Right atrium auricular region (tissue), 2 donors: ENCODE measurements around the gene GJA1. TPM values are rescaled to one million over a fixed set of nuclear protein-coding genes. Genes with fewer than 3 reads are reported as not detected.

ENCODE experiments used
- DNase-seq: peaks from one replicate; pipeline ENCODE4 v3.0.0-alpha.2; 2019; ENCODE audit warnings: low spot score
- H3K27ac ChIP-seq, 2 donors: fragments of 200-600 bp; sonication (generic); 1 replicate in 1 of 2; 2 replicates in 1 of 2; pipeline ENCODE4 v1.5.1; 2016 to 2019
- H3K27me3 ChIP-seq, 2 donors: fragments of 200-600 bp; sonication (generic); one replicate each; pipeline versions ENCODE4 v1.5.1 to v1.6.0; 2017 to 2019
- H3K36me3 ChIP-seq: fragments of 200-600 bp; sonication (generic); one replicate; pipeline ENCODE4 v1.5.1; 2016
- H3K4me1 ChIP-seq, 2 donors: fragments of 200-600 bp; sonication (generic); one replicate each; pipeline versions ENCODE4 v1.5.1 to v1.6.0; 2017 to 2019
- H3K4me3 ChIP-seq, 2 donors: fragments of 200-600 bp; sonication (generic); 1 replicate in 1 of 2; 2 replicates in 1 of 2; pipeline ENCODE4 v1.5.1; 2017 to 2019; ENCODE audit warnings: mild to moderate bottlenecking in 1 of 2, moderate library complexity in 1 of 2
- H3K9me3 ChIP-seq, 2 donors: fragments of 200-600 bp; sonication (generic); one replicate each; pipeline ENCODE4 v1.5.1; 2019
- total RNA-seq, 2 donors: library from RNA; depleted of rRNA; stranded (reverse); fragments of >200 nt; gene quantifications; one replicate each; pipeline ENCODE4 v1.1.0, GENCODE V29; 2016
- TF ChIP-seq, protein P1 (sequence below), 2 donors: fragments of 200-600 bp; sonication (generic); IDR thresholded peaks; one replicate each; pipeline ENCODE4 v1.5.1; 2019; ENCODE audit warnings: antibody characterized with exemption in 2 of 2

Gene GJA1
- total RNA-seq, 2 donors from 2014 or later = 122 to 235 TPM

DNA sequence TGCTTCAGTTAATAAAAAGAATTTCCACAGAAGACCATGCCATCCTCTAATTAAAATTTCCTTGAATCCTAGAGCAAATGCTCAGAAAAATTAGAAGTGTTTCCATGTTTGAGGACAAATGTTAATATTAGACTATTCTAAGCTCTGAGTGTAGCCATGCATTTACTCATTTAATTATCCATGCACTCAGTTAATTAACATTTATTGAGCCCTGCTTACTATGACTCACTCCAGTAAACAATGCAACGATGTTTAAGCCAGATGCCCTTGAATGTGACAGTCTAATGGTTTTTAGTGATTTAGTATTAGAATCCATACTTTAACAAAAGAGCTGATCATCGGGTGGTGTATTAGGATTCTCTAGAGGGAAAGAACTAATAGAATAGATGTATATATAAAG, 37.3 kb upstream of the GJA1 start:
- H3K4me1 ChIP-seq = no peaks in the 10 kb centered on the region
- H3K27me3 ChIP-seq = no peaks in the 10 kb centered on the region
- H3K9me3 ChIP-seq = no peaks in the 10 kb centered on the region
- H3K36me3 ChIP-seq = no peaks in the 10 kb centered on the region
- TF ChIP-seq, protein P1, sequence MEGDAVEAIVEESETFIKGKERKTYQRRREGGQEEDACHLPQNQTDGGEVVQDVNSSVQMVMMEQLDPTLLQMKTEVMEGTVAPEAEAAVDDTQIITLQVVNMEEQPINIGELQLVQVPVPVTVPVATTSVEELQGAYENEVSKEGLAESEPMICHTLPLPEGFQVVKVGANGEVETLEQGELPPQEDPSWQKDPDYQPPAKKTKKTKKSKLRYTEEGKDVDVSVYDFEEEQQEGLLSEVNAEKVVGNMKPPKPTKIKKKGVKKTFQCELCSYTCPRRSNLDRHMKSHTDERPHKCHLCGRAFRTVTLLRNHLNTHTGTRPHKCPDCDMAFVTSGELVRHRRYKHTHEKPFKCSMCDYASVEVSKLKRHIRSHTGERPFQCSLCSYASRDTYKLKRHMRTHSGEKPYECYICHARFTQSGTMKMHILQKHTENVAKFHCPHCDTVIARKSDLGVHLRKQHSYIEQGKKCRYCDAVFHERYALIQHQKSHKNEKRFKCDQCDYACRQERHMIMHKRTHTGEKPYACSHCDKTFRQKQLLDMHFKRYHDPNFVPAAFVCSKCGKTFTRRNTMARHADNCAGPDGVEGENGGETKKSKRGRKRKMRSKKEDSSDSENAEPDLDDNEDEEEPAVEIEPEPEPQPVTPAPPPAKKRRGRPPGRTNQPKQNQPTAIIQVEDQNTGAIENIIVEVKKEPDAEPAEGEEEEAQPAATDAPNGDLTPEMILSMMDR (IDR thresholded peaks at IDR 0.05) = no peak
- DNase-seq = no peak
- no peak overlapping the region for H3K4me3 ChIP-seq
- H3K27ac ChIP-seq = no peak overlapping the region

DNA sequence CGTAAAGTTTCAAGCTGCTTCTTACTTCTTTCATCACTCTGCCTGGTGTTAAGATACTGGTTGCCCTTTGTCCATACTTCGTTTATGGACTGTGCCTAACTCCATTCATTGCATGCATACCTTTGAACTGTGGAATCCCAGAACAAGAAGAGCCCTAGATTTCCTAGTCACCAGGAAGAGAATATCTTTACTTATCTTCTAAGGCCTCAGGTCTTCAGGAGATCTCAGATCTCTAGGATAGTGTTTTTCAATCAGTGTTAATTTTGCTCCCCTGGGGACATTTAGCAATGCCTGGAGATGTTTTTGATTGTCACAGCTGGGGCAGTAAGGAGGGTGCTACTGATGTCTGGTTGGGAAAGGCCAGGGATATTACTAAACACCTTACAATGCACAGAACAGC, 35.5 kb upstream of the GJA1 start:
- Histone ChIP-seq H3K4me1 (no peaks in the 10 kb centered on the region), H3K4me3 (no peak overlapping the region), H3K36me3 (no peaks in the 10 kb centered on the region), H3K27ac (no peak overlapping the region), H3K27me3 (no peaks in the 10 kb centered on the region), H3K9me3 (no peaks in the 10 kb centered on the region)
- TF ChIP-seq, protein P1 (IDR thresholded peaks at IDR 0.05) = no peak
- DNase-seq = no peak

DNA sequence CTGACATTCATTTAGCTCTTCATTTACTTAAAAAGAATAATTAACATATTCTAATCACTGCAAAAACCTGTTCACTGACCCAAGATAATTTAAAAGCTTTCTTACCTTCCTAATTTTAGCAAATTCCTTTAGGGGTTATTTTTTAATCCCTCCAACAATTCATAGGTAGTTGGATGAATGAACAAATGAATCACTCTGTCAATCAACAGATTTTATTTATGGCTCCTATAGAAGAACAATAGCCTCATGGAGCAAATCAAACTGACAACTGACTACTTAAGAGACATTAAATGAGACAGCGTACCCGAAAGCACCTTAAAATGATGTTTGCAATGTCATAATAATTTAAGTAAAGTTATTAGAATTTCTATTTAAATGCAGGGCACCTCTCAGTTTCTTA, 31.5 kb upstream of the GJA1 start:
- TF ChIP-seq, protein P1 (IDR thresholded peaks at IDR 0.05) = no peak
- Histone ChIP-seq H3K4me3 (no peak overlapping the region), H3K4me1 (no peaks in the 10 kb centered on the region), H3K9me3 (no peaks in the 10 kb centered on the region), H3K27ac (no peak overlapping the region), H3K36me3 (no peaks in the 10 kb centered on the region), H3K27me3 (no peaks in the 10 kb centered on the region)
- no peak for DNase-seq

DNA sequence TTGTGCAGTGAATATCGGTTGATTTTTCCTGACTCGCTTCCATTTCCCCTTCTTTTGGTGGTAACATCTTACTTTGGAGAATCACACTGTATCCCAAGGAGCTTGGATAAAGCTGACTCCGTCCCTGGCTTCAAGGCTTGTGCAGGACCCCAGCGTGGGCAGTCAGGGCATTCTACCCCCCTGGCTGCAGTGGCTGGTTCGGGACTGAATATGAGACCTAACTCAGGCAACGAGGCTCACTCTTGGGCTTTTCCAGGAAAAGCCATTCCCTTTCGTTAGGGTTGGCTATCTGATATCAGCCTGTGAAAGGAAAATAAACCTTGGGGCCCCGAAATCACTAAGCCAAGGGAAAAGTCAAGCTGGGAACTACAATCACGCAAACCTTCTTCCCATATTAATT, 30.1 kb upstream of the GJA1 start:
- no peak overlapping the region for H3K27ac ChIP-seq
- H3K36me3 ChIP-seq = no peaks in the 10 kb centered on the region
- no peaks in the 10 kb centered on the region for H3K9me3 ChIP-seq
- no peaks in the 10 kb centered on the region for H3K4me1 ChIP-seq
- no peaks in the 10 kb centered on the region for H3K27me3 ChIP-seq
- TF ChIP-seq, protein P1 (IDR thresholded peaks at IDR 0.05) = no peak
- no peak for DNase-seq
- H3K4me3 ChIP-seq = no peak overlapping the region

DNA sequence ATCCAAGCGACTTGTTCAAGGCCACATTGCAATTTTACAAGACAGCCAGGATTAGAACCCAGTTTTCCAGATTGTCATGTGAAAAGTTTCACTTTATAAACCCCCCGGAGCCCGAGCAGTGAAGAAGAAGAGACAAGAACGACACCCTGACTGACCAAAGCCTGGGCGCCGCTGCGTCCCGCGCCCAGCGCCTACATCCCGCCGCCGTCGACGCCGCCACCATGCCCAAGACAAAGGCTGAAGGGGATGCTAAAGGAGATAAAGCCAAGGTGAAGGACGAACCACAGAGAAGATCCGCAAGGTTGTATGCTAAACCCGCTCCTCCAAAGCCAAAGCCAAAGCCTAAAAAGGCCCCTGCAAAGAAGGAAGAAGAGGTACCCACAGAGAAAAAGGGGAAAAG, 27.1 kb upstream of the GJA1 start:
- DNase-seq = no peak
- Histone ChIP-seq H3K36me3 (no peaks in the 10 kb centered on the region), H3K9me3 (no peaks in the 10 kb centered on the region), H3K27me3 (no peaks in the 10 kb centered on the region), H3K4me1 (no peaks in the 10 kb centered on the region), H3K27ac (no peak overlapping the region), H3K4me3 (no peak overlapping the region)
- TF ChIP-seq, protein P1 (IDR thresholded peaks at IDR 0.05) = no peak

DNA sequence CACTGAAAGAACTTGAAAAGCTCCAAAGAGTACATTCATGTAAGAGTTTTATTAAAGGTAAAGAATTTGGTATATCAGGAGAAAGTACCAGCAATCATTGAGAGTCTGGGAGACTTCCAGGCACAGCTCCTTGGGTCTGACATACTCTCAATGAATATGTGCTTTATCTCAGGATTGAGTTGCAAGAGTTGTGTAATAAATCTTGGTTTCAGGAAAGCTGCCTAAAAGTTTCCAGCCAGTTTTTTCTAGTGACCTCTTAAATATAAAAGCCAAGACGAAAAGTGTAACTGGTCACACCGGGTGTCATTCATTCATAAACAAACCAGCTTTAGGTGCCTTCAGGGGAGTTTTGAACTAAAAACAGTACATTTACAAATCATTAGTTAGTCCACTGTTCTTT, 21.6 kb upstream of the GJA1 start:
- TF ChIP-seq, protein P1 (IDR thresholded peaks at IDR 0.05) = no peak
- DNase-seq = no peak
- H3K27me3 ChIP-seq = no peaks in the 10 kb centered on the region
- H3K9me3 ChIP-seq = no peaks in the 10 kb centered on the region
- no peaks in the 10 kb centered on the region for H3K36me3 ChIP-seq
- H3K27ac ChIP-seq = no peak overlapping the region
- H3K4me3 ChIP-seq = no peak overlapping the region
- H3K4me1 ChIP-seq = no peaks in the 10 kb centered on the region
